ENCODE results near the gene HSFX2.
A peak's percentile ranks its signal among the peaks of the same experiment; 100 is the strongest.
"Not testable (repeated sequence)": the region's sequence is repeated elsewhere in the genome, so short reads cannot be mapped to it uniquely, and the experiment has no call there.

Gene HSFX2

GRCh38 chrX:149595214-149595613 is at the start of gene HSFX2:
Gene HSFX2, minus strand, starts transcription at chrX:149595314. Its CDS starts 614 bp downstream, at chrX:149594700.
- DNase-seq: not testable (repeated sequence)

- no peak for DNase-seq
Measured at GRCh38 chrX:149643496-149643895, 48.4 kb upstream of the HSFX2 start.

GRCh38 chrX:149641835-149642234 is 46.7 kb upstream of the HSFX2 start:
- peak; percentile 53 for DNase-seq

- DNase-seq: no peak
Measured at GRCh38 chrX:149641432-149641831, 46.3 kb upstream of the HSFX2 start.

- no peak for DNase-seq
Measured at GRCh38 chrX:149639568-149639967, 44.5 kb upstream of the HSFX2 start.

- DNase-seq: peak; percentile 44
Measured at GRCh38 chrX:149638860-149639259, 43.7 kb upstream of the HSFX2 start.

GRCh38 chrX:149633511-149633910 is 38.4 kb upstream of the HSFX2 start:
- DNase-seq: no peak

- peak; percentile 53 for DNase-seq
Measured at GRCh38 chrX:149631234-149632165, 36.4 kb upstream of the HSFX2 start, which contains the start of gene TMEM185A. Gene TMEM185A, minus strand, starts transcription at chrX:149631792. Its CDS starts 212 bp downstream, at chrX:149631580.

GRCh38 chrX:149630681-149631233 is 35.6 kb upstream of the HSFX2 start:
- DNase-seq: peak; percentile 15

GRCh38 chrX:149629730-149630387 is 34.7 kb upstream of the HSFX2 start:
- no peak for DNase-seq

GRCh38 chrX:149628768-149629167 is 33.7 kb upstream of the HSFX2 start:
- DNase-seq: no peak

- DNase-seq: no peak
Measured at GRCh38 chrX:149628280-149628679, 33.2 kb upstream of the HSFX2 start.

- DNase-seq: not testable (repeated sequence)
Measured at GRCh38 chrX:149626829-149627228, 31.7 kb upstream of the HSFX2 start.

GRCh38 chrX:149619662-149620061 is 24.5 kb upstream of the HSFX2 start:
- DNase-seq: not testable (repeated sequence)

GRCh38 chrX:149618871-149619270 is 23.8 kb upstream of the HSFX2 start:
- no peak for DNase-seq

- no peak for DNase-seq
Measured at GRCh38 chrX:149611623-149612175, 16.6 kb upstream of the HSFX2 start.

- DNase-seq: no peak
Measured at GRCh38 chrX:149610511-149610910, 15.4 kb upstream of the HSFX2 start.

GRCh38 chrX:149607699-149608098 is 12.6 kb upstream of the HSFX2 start:
- no peak for DNase-seq

- not testable (repeated sequence) for DNase-seq
Measured at GRCh38 chrX:149605248-149605885, 10.3 kb upstream of the HSFX2 start.

- not testable (repeated sequence) for DNase-seq
Measured at GRCh38 chrX:149598603-149599002, 3.5 kb upstream of the HSFX2 start.

GRCh38 chrX:149595943-149596342 is 829 bp upstream of the HSFX2 start:
- DNase-seq: not testable (repeated sequence)

GRCh38 chrX:149590993-149591392 is 4.1 kb downstream of the HSFX2 start:
- not testable (repeated sequence) for DNase-seq

GRCh38 chrX:149587359-149587758 is 7.8 kb downstream of the HSFX2 start, which contains the start of gene MAGEA9B:
Gene MAGEA9B, minus strand, starts transcription at chrX:149587459. Its CDS starts 4,280 bp downstream, at chrX:149583179.
- DNase-seq: not testable (repeated sequence)

Data from fibroblast of skin of right quadriceps (primary cell).